SW 1271 (cell line): Measurements from ENCODE around the gene GDPD5.
A peak's percentile ranks its signal among the peaks of the same experiment; 100 is the strongest.

Source experiments
- DNase-seq, 2 experiments: peaks; one replicate each; lab custom pipeline; 2025; lab: John Stamatoyannopoulos, UW

Gene GDPD5

GRCh38 chr11:75516140-75516539 lies 9.6 kb downstream of the GDPD5 start:
- no peak for DNase-seq

- no peak for DNase-seq
These were observed 11.1 kb downstream of the GDPD5 start for GRCh38 chr11:75514596-75514995.

GRCh38 chr11:75513250-75513649 lies 12.5 kb downstream of the GDPD5 start:
- no peak for DNase-seq

- no peak for DNase-seq
These were observed 15.1 kb downstream of the GDPD5 start for GRCh38 chr11:75510723-75511019.

GRCh38 chr11:75510004-75510722 lies 15.6 kb downstream of the GDPD5 start:
- DNase-seq, result no peak

- DNase-seq, result no peak
These were observed 16.6 kb downstream of the GDPD5 start for GRCh38 chr11:75509020-75509720.

GRCh38 chr11:75508051-75508561 lies 17.6 kb downstream of the GDPD5 start:
- DNase-seq, result no peak

GRCh38 chr11:75507571-75507970 lies 18.2 kb downstream of the GDPD5 start:
- DNase-seq, result no peak

- DNase-seq, result no peak
These were observed 18.9 kb downstream of the GDPD5 start for GRCh38 chr11:75506827-75507226.

GRCh38 chr11:75505916-75506692 lies 19.6 kb downstream of the GDPD5 start:
- no peak for DNase-seq

- no peak for DNase-seq
These were observed 21.2 kb downstream of the GDPD5 start for GRCh38 chr11:75504501-75504900.

- DNase-seq, result no peak
These were observed 22.1 kb downstream of the GDPD5 start for GRCh38 chr11:75503531-75504099.

- DNase-seq, result no peak
These were observed 23.6 kb downstream of the GDPD5 start for GRCh38 chr11:75502138-75502537.

GRCh38 chr11:75500742-75501141 lies 25.0 kb downstream of the GDPD5 start:
- no peak for DNase-seq

- DNase-seq, result peak in 1 of 2 experiments; percentile 50
These were observed 26.1 kb downstream of the GDPD5 start for GRCh38 chr11:75499423-75500190.

- no peak for DNase-seq
These were observed 27.0 kb downstream of the GDPD5 start for GRCh38 chr11:75498556-75499255.

- no peak for DNase-seq
These were observed 27.8 kb downstream of the GDPD5 start for GRCh38 chr11:75497788-75498409.

- no peak for DNase-seq
These were observed 29.4 kb downstream of the GDPD5 start for GRCh38 chr11:75496305-75496752.

- DNase-seq, result no peak
These were observed 29.9 kb downstream of the GDPD5 start for GRCh38 chr11:75495749-75496304.

- DNase-seq, result no peak
These were observed 32.1 kb downstream of the GDPD5 start for GRCh38 chr11:75493626-75494025.
